IMR-90 (cell line): Measurements from ENCODE around the gene FADS6. TPM values are rescaled to one million over a fixed set of nuclear protein-coding genes. Genes with fewer than 3 reads are reported as not detected.
A peak's percentile ranks its signal among the peaks of the same experiment; 100 is the strongest.

Source experiments
- ATAC-seq: fragments of 200-7000 bp; cut with Tn5 transposase; 2 replicates; pipeline ENCODE4 v1.9.1; 2020; ENCODE audit warnings: low read depth, mild to moderate bottlenecking, moderate library complexity
- BruUV-seq: library from RNA; stranded (reverse); fragments of 400-500 nt; replicated peaks from 2 replicates; lab custom pipeline; 2021; lab: Mats Ljungman, UMichigan
- CTCF ChIA-PET: fragments of 300-600 bp; formaldehyde crosslinking; extraction: SDS; loops from one replicate; lab custom pipeline; 2021; ENCODE audit warnings: antibody characterized with exemption; lab: Yijun Ruan, JAX
- POLR2A ChIA-PET: fragments of 300-600 bp; sonication (Branson Sonifier 250); formaldehyde crosslinking; loops from one replicate; lab custom pipeline; 2022; ENCODE audit warnings: antibody characterized with exemption; ENCODE audit not compliant: unreplicated experiment; lab: Charles Lee
- DNase-seq: peaks from one replicate; pipeline ENCODE4 v3.0.0; 2013
- H2AFZ ChIP-seq: replicated peaks from 2 replicates; pipeline ENCODE3; 2013; ENCODE audit warnings: low read length, mild to moderate bottlenecking; ENCODE audit not compliant: poor library complexity
- H2AK5ac ChIP-seq: 2 replicates; pipeline ENCODE4 v1.6.1; 2013; ENCODE audit warnings: low read depth, low read length, inconsistent platforms
- H2AK9ac ChIP-seq: replicated peaks from 2 replicates; pipeline ENCODE3; 2013; ENCODE audit warnings: mild to moderate bottlenecking, low read depth, low read length, moderate library complexity; ENCODE audit not compliant: poor library complexity
- H2BK120ac ChIP-seq: 2 replicates; pipeline ENCODE4 v1.6.1; 2013; ENCODE audit warnings: low read depth, low read length, inconsistent platforms
- H2BK15ac ChIP-seq: 3 replicates; pipeline ENCODE4 v1.6.1; 2013; ENCODE audit warnings: low read depth, low read length, inconsistent platforms
- H2BK20ac ChIP-seq: 2 replicates; pipeline ENCODE4 v1.6.1; 2013; ENCODE audit warnings: low read depth, mild to moderate bottlenecking, inconsistent platforms, low read length, moderate library complexity
- H2BK5ac ChIP-seq: 2 replicates; pipeline ENCODE4 v1.6.1; 2013; ENCODE audit warnings: mild to moderate bottlenecking, low read depth, low read length, inconsistent platforms; ENCODE audit not compliant: poor library complexity, severe bottlenecking
- H3K14ac ChIP-seq: replicated peaks from 2 replicates; pipeline ENCODE4 v1.6.1; 2013; ENCODE audit warnings: low read depth, low read length, inconsistent platforms
- H3K18ac ChIP-seq: 2 replicates; pipeline ENCODE4 v1.6.1; 2013; ENCODE audit warnings: low read depth, low read length, control low read depth
- H3K23ac ChIP-seq: 2 replicates; pipeline ENCODE4 v1.6.1; 2013; ENCODE audit warnings: low read depth, low read length, inconsistent platforms
- H3K27ac ChIP-seq: 2 replicates; pipeline ENCODE4 v1.5.1; 2013; ENCODE audit warnings: mild to moderate bottlenecking, control low read depth, low read length; ENCODE audit not compliant: insufficient read depth
- H3K27me3 ChIP-seq: 2 replicates; pipeline ENCODE4 v1.6.1; 2013; ENCODE audit warnings: low read length; ENCODE audit not compliant: control insufficient read depth, insufficient read depth
- H3K36me3 ChIP-seq: 2 replicates; pipeline ENCODE4 v1.6.1; 2013; ENCODE audit warnings: low read length, mixed read lengths; ENCODE audit not compliant: control insufficient read depth, insufficient read depth
- H3K4ac ChIP-seq: 2 replicates; pipeline ENCODE4 v1.6.1; 2013; ENCODE audit warnings: low read depth, low read length, inconsistent platforms
- H3K4me1 ChIP-seq: 2 replicates; pipeline ENCODE4 v1.6.1; 2013; ENCODE audit warnings: low read length, mixed read lengths; ENCODE audit not compliant: control insufficient read depth, insufficient read depth
- H3K4me2 ChIP-seq: 2 replicates; pipeline ENCODE4 v1.6.1; 2013; ENCODE audit warnings: low read depth, mild to moderate bottlenecking, control low read depth, low read length, moderate library complexity
- H3K4me3 ChIP-seq: 2 replicates; pipeline ENCODE4 v1.5.1; 2013; ENCODE audit warnings: low read depth, mild to moderate bottlenecking, control low read depth, low read length, moderate library complexity; ENCODE audit not compliant: insufficient read depth
- H3K56ac ChIP-seq: 2 replicates; pipeline ENCODE4 v1.6.1; 2013; ENCODE audit warnings: low read length, inconsistent platforms; ENCODE audit not compliant: insufficient read depth; ENCODE audit errors: extremely low read depth
- H3K79me1 ChIP-seq, 2 experiments: 2 replicates each; pipeline ENCODE4 v1.6.1; 2013; ENCODE audit warnings: low read length in 2 of 2, inconsistent platforms in 1 of 2, low read depth in 1 of 2
- H3K9ac ChIP-seq: 2 replicates; pipeline ENCODE4 v1.6.1; 2013; ENCODE audit warnings: low read depth, low read length, control low read depth
- H3K9me1 ChIP-seq: 2 replicates; pipeline ENCODE4 v1.6.1; 2013; ENCODE audit warnings: low read length, inconsistent platforms; ENCODE audit not compliant: insufficient read depth
- H3K9me3 ChIP-seq: 2 replicates; pipeline ENCODE4 v1.6.1; 2013; ENCODE audit warnings: low read length; ENCODE audit not compliant: control insufficient read depth, insufficient read depth
- H4K20me1 ChIP-seq: 2 replicates; pipeline ENCODE4 v1.6.1; 2013; ENCODE audit warnings: low read length, inconsistent platforms; ENCODE audit not compliant: insufficient read depth
- H4K5ac ChIP-seq: 2 replicates; pipeline ENCODE4 v1.6.1; 2013; ENCODE audit warnings: mild to moderate bottlenecking, low read depth, low read length, control low read depth
- H4K8ac ChIP-seq, 2 experiments: 2 replicates each; pipeline ENCODE4 v1.6.1; 2013; ENCODE audit warnings: low read depth in 2 of 2, low read length in 2 of 2, control low read depth in 1 of 2, inconsistent platforms in 1 of 2
- H4K91ac ChIP-seq: 2 replicates; pipeline ENCODE4 v1.6.1; 2013; ENCODE audit warnings: low read depth, low read length, inconsistent platforms; ENCODE audit not compliant: insufficient read depth
- BHLHE40 ChIP-seq: fragments of 150-350 bp; IDR thresholded peaks from 2 replicates; pipeline ENCODE4 v1.6.1; 2016; ENCODE audit warnings: mild to moderate bottlenecking, low read depth, low read length
- CEBPB ChIP-seq: IDR thresholded peaks from 2 replicates; pipeline ENCODE4 v1.6.1; 2012; ENCODE audit warnings: low read depth, low read length, improper control_type of control experiment
- CHD1 ChIP-seq: IDR thresholded peaks from 2 replicates; pipeline ENCODE4 v1.6.1; 2012; ENCODE audit warnings: low read depth, low read length, improper control_type of control experiment
- ELK1 ChIP-seq: fragments of 150-350 bp; IDR thresholded peaks from 2 replicates; pipeline ENCODE4 v1.6.1; 2016; ENCODE audit warnings: low read depth, mild to moderate bottlenecking, low read length, moderate library complexity, borderline replicate concordance
- MAFK ChIP-seq: IDR thresholded peaks from 2 replicates; pipeline ENCODE4 v1.6.1; 2012; ENCODE audit warnings: low read depth, low read length, improper control_type of control experiment
- MXI1 ChIP-seq: IDR thresholded peaks from 2 replicates; pipeline ENCODE4 v1.6.1; 2012; ENCODE audit warnings: low read depth, mild to moderate bottlenecking, low read length, moderate library complexity, borderline replicate concordance
- NFE2L2 ChIP-seq: fragments of 150-350 bp; IDR thresholded peaks from 2 replicates; pipeline ENCODE4 v1.6.1; 2016; ENCODE audit warnings: low read depth, mild to moderate bottlenecking, low read length
- POLR2A ChIP-seq: IDR thresholded peaks from 2 replicates; pipeline ENCODE4 v1.6.1; 2012; ENCODE audit warnings: mild to moderate bottlenecking, low read depth, low read length
- RCOR1 ChIP-seq: IDR thresholded peaks from 2 replicates; pipeline ENCODE4 v1.6.1; 2012; ENCODE audit warnings: mild to moderate bottlenecking, low read length, improper control_type of control experiment; ENCODE audit not compliant: insufficient replicate concordance
- RFX5 ChIP-seq: IDR thresholded peaks from 2 replicates; pipeline ENCODE4 v1.8.0; 2012; ENCODE audit warnings: low read depth, mild to moderate bottlenecking, low read length, moderate library complexity
- USF2 ChIP-seq: fragments of 150-350 bp; IDR thresholded peaks from 2 replicates; pipeline ENCODE4 v1.6.1; 2017; ENCODE audit warnings: mild to moderate bottlenecking, antibody characterized with exemption, low read length, low read depth
- WGBS, 2 experiments: methylation state at CpG; one replicate each; pipeline versions ENCODE4 v1.1.5 to v1.1.7; 2013; ENCODE audit warnings: missing lambda C conversion rate in 2 of 2; ENCODE audit not compliant: insufficient read length in 1 of 2; ENCODE audit errors: extremely low coverage in 2 of 2; 5-methylcytosine and 5-hydroxymethylcytosine counted together
- dilution Hi-C: fragments of 300-500 bp; cut with HindIII; formaldehyde crosslinking; loops from one replicate; pipeline ENCODE4 v1.14.3; 2018; ENCODE audit warnings: low sequenced_read_pairs; ENCODE audit not compliant: unreplicated experiment
- in situ Hi-C: fragments of 300-500 bp; cut with MboI; formaldehyde crosslinking; loops from 3 replicates; pipeline ENCODE4 v1.14.3; 2019; ENCODE audit warnings: low sequenced_read_pairs, inconsistent platforms, mixed read lengths
- intact Hi-C: fragments of 100-400 bp; cut with micrococcal nuclease; formaldehyde crosslinking; loops from 2 replicates; pipeline ENCODE4 v1.10.0; 2022
- polyA plus RNA-seq, 3 experiments: library from polyadenylated mRNA; depleted of rRNA; stranded (reverse); fragments of >200 nt; gene quantifications; 2 replicates each; pipeline ENCODE4 v1.2.3, GENCODE V29; 2012; ENCODE audit warnings: low replicate concordance in 1 of 3
- total RNA-seq: library from RNA; depleted of rRNA; stranded (reverse); fragments of >200 nt; gene quantifications from 2 replicates; pipeline ENCODE4 v1.2.3, GENCODE V29; 2012

Gene FADS6
- total and polyA plus RNA-seq, 2 of the 4 experiments (the other 2 are of a cell fraction) = not detected

- Histone ChIP-seq H3K4me1 (no peaks in the 10 kb centered on the region; the same call in 1 of the 2 replicates), H3K23ac (no peak overlapping the region), H2AK9ac (peak overlapping the region; percentile 37), H3K9ac (no peak overlapping the region), H3K9me1 (no peaks in the 10 kb centered on the region), H4K5ac (no peak overlapping the region), H3K79me1 (no peaks in the 10 kb centered on the region), H3K4me3 (no peak overlapping the region), H2BK5ac (no peak overlapping the region), H2BK20ac (no peak overlapping the region), H3K27me3 (peaks cover 52% of the 10 kb centered on the region), H3K36me3 (peaks cover 9% of the 10 kb centered on the region; the same call in 1 of the 2 replicates), H4K91ac (no peak overlapping the region), H3K9me3 (no peaks in the 10 kb centered on the region; the same call in 1 of the 2 replicates), H3K27ac (no peak overlapping the region), H2BK120ac (no peak overlapping the region), H2AFZ (peak overlapping the region; percentile 43), H2AK5ac (no peak overlapping the region), H3K56ac (no peak overlapping the region), H3K14ac (no peak overlapping the region), H4K20me1 (peaks cover 4% of the 10 kb centered on the region; the same call in 1 of the 2 replicates), H3K4ac (no peak overlapping the region), H2BK15ac (no peak overlapping the region), H3K4me2 (no peak overlapping the region), H3K18ac (no peak overlapping the region), H4K8ac (no peak overlapping the region)
- ChIA-PET POLR2A (interaction anchor here (1.4 kb wide), 1 partner anchor 12 kb away, joined by 5 read pairs; the partner anchor contains the start of gene FDXR), CTCF (interaction anchor here (0.9 to 1.2 kb wide), 2 partner anchors 70 to 85 kb away, joined by 3 read pairs; partner anchors contain the start of gene NAT9)
- intact Hi-C loops = loop anchor here (10.0 kb wide), 1 partner anchor 486 kb away; no protein-coding TSS in a partner anchor
- dilution Hi-C loops = no loop called here
- WGBS, 2 experiments = 2% methylated on average over 16 of the region's 96 CpGs; no CpG with 5 or more reads in 1 of the 2 experiments
- in situ Hi-C loops = loop anchor here (25.0 kb wide), 1 partner anchor 649 kb away; the partner anchor contains the start of genes RPL38 and TTYH2
- TF ChIP-seq CHD1 (no peak), USF2 (no peak), NFE2L2 (no peak), ELK1 (no peak), RFX5 (no peak), RCOR1 (no peak), MAFK (no peak), BHLHE40 (no peak), POLR2A (no peak), CEBPB (no peak), MXI1 (no peak)
- DNase-seq = no peak
- no peak for ATAC-seq
- no TSS peak for BruUV-seq
Observed at GRCh38 chr17:74860872-74861661, 32.4 kb downstream of the FADS6 start.
